ENCODE results near the gene CAPN13. TPM values are rescaled to one million over a fixed set of nuclear protein-coding genes. Genes with fewer than 3 reads are reported as not detected.

CAPN13 gene
- total RNA-seq, 1 experiment from 2014 or later = 12.0 TPM

DNA sequence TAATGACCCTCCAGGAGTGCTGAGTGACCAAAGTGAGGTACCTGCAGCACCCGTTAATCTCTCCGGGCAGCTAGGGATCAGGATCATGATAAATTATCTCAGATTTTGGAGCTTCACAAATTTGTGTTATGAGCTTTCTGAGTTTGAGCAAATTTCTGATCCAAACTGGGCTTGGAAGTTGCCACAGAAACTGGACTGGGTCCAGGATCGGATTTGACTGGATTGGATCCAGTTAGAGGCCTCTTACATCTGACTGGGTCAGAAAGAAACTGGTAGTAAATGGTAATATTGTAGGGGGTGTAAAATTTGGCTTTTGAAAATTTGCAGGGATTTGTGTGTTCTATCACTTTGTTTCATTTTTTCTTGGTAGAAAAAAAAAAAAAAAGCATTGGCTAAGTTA lies 19.7 kb upstream of the CAPN13 start:
- BruUV-seq (replicated peaks) = no TSS peak
- Mint-ChIP-seq H3K27ac (ENCODE audit: unreplicated experiment) (no peak overlapping the region), H3K36me3 (ENCODE audit: insufficient read depth, unreplicated experiment) (no peaks in the 10 kb centered on the region), H3K9me3 (ENCODE audit: low read depth, unreplicated experiment) (peaks cover 4% of the 10 kb centered on the region), H3K27me3 (ENCODE audit: unreplicated experiment) (peaks cover 11% of the 10 kb centered on the region), H3K4me3 (ENCODE audit: low read depth, unreplicated experiment) (no peak overlapping the region), H3K4me1 (ENCODE audit: low read depth, unreplicated experiment) (no peaks in the 10 kb centered on the region)
- intact Hi-C loops (cut with micrococcal nuclease; ENCODE audit: unreplicated experiment) = no loop called here
- no peak for DNase-seq
- TF ChIP-seq, protein P1, sequence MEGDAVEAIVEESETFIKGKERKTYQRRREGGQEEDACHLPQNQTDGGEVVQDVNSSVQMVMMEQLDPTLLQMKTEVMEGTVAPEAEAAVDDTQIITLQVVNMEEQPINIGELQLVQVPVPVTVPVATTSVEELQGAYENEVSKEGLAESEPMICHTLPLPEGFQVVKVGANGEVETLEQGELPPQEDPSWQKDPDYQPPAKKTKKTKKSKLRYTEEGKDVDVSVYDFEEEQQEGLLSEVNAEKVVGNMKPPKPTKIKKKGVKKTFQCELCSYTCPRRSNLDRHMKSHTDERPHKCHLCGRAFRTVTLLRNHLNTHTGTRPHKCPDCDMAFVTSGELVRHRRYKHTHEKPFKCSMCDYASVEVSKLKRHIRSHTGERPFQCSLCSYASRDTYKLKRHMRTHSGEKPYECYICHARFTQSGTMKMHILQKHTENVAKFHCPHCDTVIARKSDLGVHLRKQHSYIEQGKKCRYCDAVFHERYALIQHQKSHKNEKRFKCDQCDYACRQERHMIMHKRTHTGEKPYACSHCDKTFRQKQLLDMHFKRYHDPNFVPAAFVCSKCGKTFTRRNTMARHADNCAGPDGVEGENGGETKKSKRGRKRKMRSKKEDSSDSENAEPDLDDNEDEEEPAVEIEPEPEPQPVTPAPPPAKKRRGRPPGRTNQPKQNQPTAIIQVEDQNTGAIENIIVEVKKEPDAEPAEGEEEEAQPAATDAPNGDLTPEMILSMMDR (IDR thresholded peaks at IDR 0.05; ENCODE audit: unreplicated experiment) = no peak
- CTCF ChIA-PET = interaction anchor here (0.7 kb wide), 1 partner anchor 153 kb away, joined by 3 read pairs; no protein-coding TSS in a partner anchor

DNA sequence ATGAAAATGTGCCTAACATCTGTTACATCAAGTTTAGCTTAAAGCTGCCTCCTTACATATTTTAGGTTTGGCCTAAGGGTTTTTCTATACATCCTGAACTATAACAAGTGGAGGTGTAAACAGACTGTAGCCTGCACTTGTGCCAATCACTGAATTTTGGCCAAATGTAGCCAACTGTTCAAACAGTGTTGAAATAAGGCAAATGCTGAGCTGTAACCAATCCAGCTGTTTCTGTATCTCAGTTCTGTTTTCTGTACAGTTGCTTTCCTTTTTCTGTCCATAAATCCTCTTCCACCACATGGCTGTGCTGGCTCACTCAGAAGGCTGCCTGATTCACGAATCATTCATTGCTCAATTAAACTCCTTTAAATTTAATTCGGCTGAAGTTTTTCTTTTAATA lies 19.2 kb upstream of the CAPN13 start:
- BruUV-seq (replicated peaks) = no TSS peak
- Mint-ChIP-seq H3K9me3 (ENCODE audit: low read depth, unreplicated experiment) (peaks cover 4% of the 10 kb centered on the region), H3K27me3 (ENCODE audit: unreplicated experiment) (peaks cover 16% of the 10 kb centered on the region)

DNA sequence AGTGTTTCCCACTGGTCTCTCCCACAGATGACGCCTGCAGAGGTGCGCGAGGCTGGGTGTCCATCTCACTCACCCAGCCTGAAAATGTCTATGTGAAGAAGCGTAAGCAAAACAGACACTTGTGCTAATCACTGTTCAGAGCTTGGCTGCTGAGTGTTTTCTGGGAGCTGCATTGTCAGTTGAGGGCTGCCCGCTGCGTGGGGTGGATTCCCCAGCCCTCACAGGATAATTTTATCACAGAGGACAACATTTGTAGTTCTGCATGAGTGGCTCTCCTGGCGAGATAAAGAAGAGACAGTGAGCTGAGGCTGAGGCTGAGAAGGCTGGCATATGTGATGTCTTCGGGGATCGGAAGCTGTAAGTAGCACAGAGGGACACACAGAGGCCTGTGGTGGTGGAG lies 16.2 kb upstream of the CAPN13 start:
- no peaks in the 10 kb centered on the region for H3K4me1 Mint-ChIP-seq (ENCODE audit: low read depth, unreplicated experiment)
- TF ChIP-seq, protein P1 (IDR thresholded peaks at IDR 0.05; ENCODE audit: unreplicated experiment) = no peak
- intact Hi-C loops (cut with micrococcal nuclease; ENCODE audit: unreplicated experiment) = no loop called here
- H3K27ac Mint-ChIP-seq (ENCODE audit: unreplicated experiment) = no peak overlapping the region
- DNase-seq = no peak
- H3K9me3 Mint-ChIP-seq (ENCODE audit: low read depth, unreplicated experiment) = peaks cover 4% of the 10 kb centered on the region
- no peaks in the 10 kb centered on the region for H3K36me3 Mint-ChIP-seq (ENCODE audit: insufficient read depth, unreplicated experiment)
- BruUV-seq (replicated peaks) = no TSS peak
- H3K4me3 Mint-ChIP-seq (ENCODE audit: low read depth, unreplicated experiment) = no peak overlapping the region
- peaks cover 20% of the 10 kb centered on the region for H3K27me3 Mint-ChIP-seq (ENCODE audit: unreplicated experiment)
- CTCF ChIA-PET = no interaction called here

More for the DNA sequence above, 19.2 kb upstream of the CAPN13 start:
- Mint-ChIP-seq H3K4me3 (ENCODE audit: low read depth, unreplicated experiment) (no peak overlapping the region), H3K36me3 (ENCODE audit: insufficient read depth, unreplicated experiment) (no peaks in the 10 kb centered on the region), H3K4me1 (ENCODE audit: low read depth, unreplicated experiment) (no peaks in the 10 kb centered on the region), H3K27ac (ENCODE audit: unreplicated experiment) (no peak overlapping the region)
- intact Hi-C loops (cut with micrococcal nuclease; ENCODE audit: unreplicated experiment) = no loop called here
- CTCF ChIA-PET = interaction anchor here (0.7 kb wide), 1 partner anchor 153 kb away, joined by 3 read pairs; no protein-coding TSS in a partner anchor
- TF ChIP-seq, protein P1 (IDR thresholded peaks at IDR 0.05; ENCODE audit: unreplicated experiment) = no peak
- no peak for DNase-seq

DNA sequence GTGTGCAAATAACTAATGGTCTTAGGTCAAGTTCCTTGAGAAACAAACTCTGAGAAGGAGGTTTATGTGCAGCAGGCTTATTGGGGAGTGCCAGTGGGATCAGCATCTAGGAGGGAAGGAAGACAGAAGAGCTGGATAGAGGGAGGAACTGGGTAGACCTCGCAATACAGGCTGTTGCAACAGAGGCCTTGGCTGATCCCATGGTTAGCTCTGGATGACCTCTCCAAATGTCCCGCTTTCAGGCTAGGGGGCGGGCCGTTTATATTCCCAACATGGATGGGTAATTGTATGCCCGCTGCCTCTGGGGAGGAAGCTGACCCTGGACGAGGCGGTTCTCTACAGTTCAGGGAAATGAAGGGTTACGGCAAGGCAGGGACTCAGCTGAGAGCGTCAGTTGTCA lies 14.7 kb upstream of the CAPN13 start:
- intact Hi-C loops (cut with micrococcal nuclease; ENCODE audit: unreplicated experiment) = no loop called here
- Mint-ChIP-seq H3K36me3 (ENCODE audit: insufficient read depth, unreplicated experiment) (no peaks in the 10 kb centered on the region), H3K4me3 (ENCODE audit: low read depth, unreplicated experiment) (no peak overlapping the region), H3K4me1 (ENCODE audit: low read depth, unreplicated experiment) (no peaks in the 10 kb centered on the region), H3K9me3 (ENCODE audit: low read depth, unreplicated experiment) (peaks cover 3% of the 10 kb centered on the region), H3K27ac (ENCODE audit: unreplicated experiment) (no peak overlapping the region), H3K27me3 (ENCODE audit: unreplicated experiment) (peaks cover 22% of the 10 kb centered on the region)
- CTCF ChIA-PET = interaction anchor here (0.6 kb wide), 1 partner anchor 94 kb away, joined by 4 read pairs; no protein-coding TSS in a partner anchor
- no TSS peak for BruUV-seq (replicated peaks)
- DNase-seq = no peak
- TF ChIP-seq, protein P1 (IDR thresholded peaks at IDR 0.05; ENCODE audit: unreplicated experiment) = no peak
